H1 (cell line): ENCODE data around the gene UNC13D. TPM values are rescaled to one million over a fixed set of nuclear protein-coding genes. Genes with fewer than 3 reads are reported as not detected.

Experiments
- ATF2 ChIP-seq: IDR thresholded peaks from 2 replicates; pipeline ENCODE4 v1.6.1; 2012; ENCODE audit warnings: low read length, inconsistent platforms
- CHD7 ChIP-seq: fragments of 300-600 bp; sonication (generic); IDR thresholded peaks from 2 replicates; pipeline ENCODE4 v1.7.1; 2012; ENCODE audit warnings: low read length, moderate library complexity, mild to moderate bottlenecking, inconsistent platforms; ENCODE audit not compliant: insufficient replicate concordance
- E2F6 ChIP-seq: IDR thresholded peaks from 2 replicates; pipeline ENCODE4 v1.6.1; 2012; ENCODE audit warnings: inconsistent platforms
- NANOG ChIP-seq: IDR thresholded peaks from 2 replicates; pipeline ENCODE4 v1.6.1; 2011; ENCODE audit warnings: low read length, low read depth, mild to moderate bottlenecking, inconsistent platforms; ENCODE audit not compliant: insufficient read depth, poor library complexity, severe bottlenecking
- NRF1 ChIP-seq: IDR thresholded peaks from 2 replicates; pipeline ENCODE4 v1.6.1; 2011; ENCODE audit warnings: mild to moderate bottlenecking, low read depth, low read length, improper control_type of control experiment
- POLR2A ChIP-seq, 2 experiments: IDR thresholded peaks; 1 replicate in 1 of 2; 2 replicates in 1 of 2; pipeline ENCODE4 v1.6.1; 2011; ENCODE audit warnings: low read depth in 2 of 2, low read length in 2 of 2, mild to moderate bottlenecking in 2 of 2; ENCODE audit errors: control extremely low read depth in 1 of 2
- SP4 ChIP-seq: IDR thresholded peaks from 2 replicates; pipeline ENCODE4 v1.6.1; 2012; ENCODE audit warnings: low read length, inconsistent platforms
- polyA plus RNA-seq, 7 experiments: library from polyadenylated mRNA; depleted of rRNA in 3 of 7; stranded (reverse) in 5 of 7; unstranded in 2 of 7; fragments of >200 nt in 5 of 7; fragments of 200-250 nt in 2 of 7; gene quantifications; 1 replicate in 5 of 7; 2 replicates in 1 of 7; 4 replicates in 1 of 7; pipeline versions ENCODE4 v1.2.1 to v1.2.3, GENCODE V29; 2011 to 2013; ENCODE audit warnings: missing spikeins in 2 of 7, mixed read lengths in 2 of 7
- total RNA-seq: library from RNA; stranded (reverse); fragmentation: NEBNext Ultra II Directional; extraction: Animal tissue kit (Norgen Biotek cat#: 25700); gene quantifications from 2 replicates; pipeline ENCODE4 v1.2.1, GENCODE V29; 2021

The UNC13D gene
- total and polyA plus RNA-seq, 2 of the 8 experiments (the other 6 are each of a cell fraction or from before 2014, with no cell fraction given) = 3.6 to 8.4 TPM

- no peak for TF ChIP-seq CHD7
- TF ChIP-seq NANOG = peak; percentile 3
- peak in 1 of 2 experiments; percentile 60; a peak in 2 of 3 replicates for TF ChIP-seq POLR2A (IDR thresholded peaks at IDR 0.05; ENCODE audit: control extremely low read depth in 1 of 2, low read depth in 2 of 2, low read length in 2 of 2)
- peak; percentile 49; the same call in 1 of the 2 replicates for TF ChIP-seq SP4
- TF ChIP-seq E2F6 = no peak; the same call in 1 of the 2 replicates
- TF ChIP-seq ATF2 = no peak
- no peak for TF ChIP-seq NRF1
These were observed 16.7 kb downstream of the UNC13D start (continued) for GRCh38 chr17:75827308-75828075.
